Forelimb muscle (tissue), 1 donor: Measurements from ENCODE around the gene KREMEN2. TPM values are rescaled to one million over a fixed set of nuclear protein-coding genes. Genes with fewer than 3 reads are reported as not detected.
"Not testable (repeated sequence)": the region's sequence is repeated elsewhere in the genome, so short reads cannot be mapped to it uniquely, and the experiment has no call there.

Experiments
- DNase-seq: peaks from one replicate; pipeline ENCODE4 v3.0.0-alpha.2; 2013; ENCODE audit warnings: low read depth
- polyA plus RNA-seq: library from polyadenylated mRNA; unstranded; fragments of 120-200 nt; gene quantifications from one replicate; pipeline ENCODE4 v1.2.1, GENCODE V29; 2013; ENCODE audit not compliant: insufficient read length

Gene KREMEN2
- polyA plus RNA-seq, 1 donor: 4.0 TPM

- DNase-seq: no peak
Measured at GRCh38 chr16:2939968-2940367, 24.1 kb upstream of the KREMEN2 start.

- DNase-seq: no peak
Measured at GRCh38 chr16:2942045-2942444, 22.0 kb upstream of the KREMEN2 start.

- not testable (repeated sequence) for DNase-seq
Measured at GRCh38 chr16:2943716-2944115, 20.4 kb upstream of the KREMEN2 start.

- no peak for DNase-seq
Measured at GRCh38 chr16:2946649-2947048, 17.4 kb upstream of the KREMEN2 start.

- no peak for DNase-seq
Measured at GRCh38 chr16:2948807-2949704, 15.0 kb upstream of the KREMEN2 start.

- no peak for DNase-seq
Measured at GRCh38 chr16:2949705-2950352, 14.2 kb upstream of the KREMEN2 start.

GRCh38 chr16:2950353-2950724 is 13.7 kb upstream of the KREMEN2 start:
- DNase-seq: no peak

GRCh38 chr16:2950773-2951172 is 13.3 kb upstream of the KREMEN2 start:
- no peak for DNase-seq

- DNase-seq: no peak
Measured at GRCh38 chr16:2952679-2953078, 11.4 kb upstream of the KREMEN2 start.

GRCh38 chr16:2953706-2954627 is 10.1 kb upstream of the KREMEN2 start:
- no peak for DNase-seq

GRCh38 chr16:2954656-2955381 is 9.3 kb upstream of the KREMEN2 start:
- no peak for DNase-seq

GRCh38 chr16:2955438-2955778 is 8.7 kb upstream of the KREMEN2 start:
- DNase-seq: no peak

- no peak for DNase-seq
Measured at GRCh38 chr16:2955779-2956578, 8.1 kb upstream of the KREMEN2 start.

GRCh38 chr16:2956579-2956956 is 7.5 kb upstream of the KREMEN2 start:
- no peak for DNase-seq

- no peak for DNase-seq
Measured at GRCh38 chr16:2959206-2959605, 4.9 kb upstream of the KREMEN2 start.

- DNase-seq: no peak
Measured at GRCh38 chr16:2960183-2961010, 3.7 kb upstream of the KREMEN2 start.

- no peak for DNase-seq
Measured at GRCh38 chr16:2962334-2963073, 1.6 kb upstream of the KREMEN2 start.

GRCh38 chr16:2963074-2963722 is 877 bp upstream of the KREMEN2 start:
- no peak for DNase-seq
